A549 (cell line): ENCODE data around the gene PLCB4. TPM values are rescaled to one million over a fixed set of nuclear protein-coding genes. Genes with fewer than 3 reads are reported as not detected.

ENCODE experiments used
- ATAC-seq, 2 experiments: fragments of 200-7000 bp in 1 of 2; fragments of >200 bp in 1 of 2; cut with Nextera tagmentation in 1 of 2; cut with Tn5 transposase in 1 of 2; 3 replicates each; pipeline versions ENCODE4 v1.8.0 to v1.9.1; 2018 to 2020; ENCODE audit warnings: mild to moderate bottlenecking in 1 of 2, moderate library complexity in 1 of 2
- CTCF ChIA-PET: fragments of 300-600 bp; sonication (Branson Sonifier 250); formaldehyde crosslinking; extraction: SDS; loops from one replicate; lab custom pipeline; 2021; ENCODE audit warnings: antibody characterized with exemption, inconsistent platforms; lab: Yijun Ruan, JAX
- POLR2A ChIA-PET: fragments of 350-600 bp; formaldehyde crosslinking; extraction: SDS; loops from one replicate; lab custom pipeline; 2021; ENCODE audit warnings: antibody characterized with exemption, inconsistent platforms; lab: Yijun Ruan, JAX
- DNase-seq, 2 experiments: peaks; one replicate each; pipeline versions ENCODE4 v3.0.0 to v3.0.0-alpha.2; 2011 to 2016; ENCODE audit warnings: low read depth in 1 of 2, low spot score in 1 of 2
- FAIRE-seq: peaks from 2 replicates; lab custom pipeline; 2011; peaks lifted over from hg19 to GRCh38; lab: Jason Lieb, UNC
- H3K27ac ChIP-seq, 2 experiments: fragments of >200 bp; sonication (Bioruptor Twin); formaldehyde crosslinking; 3 replicates each; pipeline ENCODE4 v1.5.1; 2016 to 2017
- H3K4me1 ChIP-seq: fragments of >200 bp; sonication (Bioruptor Twin); formaldehyde crosslinking; 3 replicates; pipeline ENCODE4 v1.6.1; 2016
- H3K4me2 ChIP-seq: fragments of >200 bp; sonication (Bioruptor Twin); formaldehyde crosslinking; 3 replicates; pipeline ENCODE4 v1.6.1; 2016
- H3K4me3 ChIP-seq: fragments of >200 bp; sonication (Bioruptor Twin); formaldehyde crosslinking; 3 replicates; pipeline ENCODE4 v1.5.1; 2016
- H3K9me3 ChIP-seq: fragments of >200 bp; sonication (Bioruptor Twin); formaldehyde crosslinking; 3 replicates; pipeline ENCODE4 v1.6.1; 2016
- CHD2 ChIP-seq: fragments of 150-350 bp; IDR thresholded peaks from 2 replicates; pipeline ENCODE4 v1.6.1; 2014; ENCODE audit warnings: low read length; ENCODE audit not compliant: partially characterized antibody
- EHMT2 ChIP-seq: fragments of 200-600 bp; sonication (generic); IDR thresholded peaks from 2 replicates; pipeline ENCODE4 v1.6.1; 2016; ENCODE audit warnings: antibody characterized with exemption, low read depth, mild to moderate bottlenecking, moderate library complexity
- ESRRA ChIP-seq: fragments of 150-350 bp; IDR thresholded peaks from 2 replicates; pipeline ENCODE4 v1.6.1; 2014; ENCODE audit warnings: mild to moderate bottlenecking, low read length, borderline replicate concordance
- FOSB ChIP-seq: fragments of 250-450 bp; sonication (Bioruptor Pico); IDR thresholded peaks from 2 replicates; pipeline ENCODE4 v1.5.0; 2020; ENCODE audit warnings: mild to moderate bottlenecking, moderate library complexity
- FOSL2 ChIP-seq, 2 experiments: fragments of 450-650 bp in 1 of 2; fragments of >200 bp in 1 of 2; sonication (Bioruptor Twin) in 1 of 2; formaldehyde crosslinking; IDR thresholded peaks; 2 replicates each; pipeline versions ENCODE4 v1.5.0 to v1.6.1; 2016 to 2020; ENCODE audit warnings: mild to moderate bottlenecking in 1 of 2, moderate library complexity in 1 of 2
- HES2 ChIP-seq: fragments of >200 bp; sonication (Bioruptor Twin); formaldehyde crosslinking; IDR thresholded peaks from 2 replicates; pipeline ENCODE4 v1.6.1; 2016
- JUN ChIP-seq, 2 experiments: fragments of >200 bp; sonication (Bioruptor Twin); formaldehyde crosslinking; IDR thresholded peaks; 2 replicates in 1 of 2; 3 replicates in 1 of 2; pipeline ENCODE4 v1.6.1; 2016 to 2017
- MAFK ChIP-seq: fragments of 450-650 bp; IDR thresholded peaks from 2 replicates; pipeline ENCODE4 v1.6.1; 2014; ENCODE audit not compliant: partially characterized antibody
- MAZ ChIP-seq: fragments of 150-350 bp; IDR thresholded peaks from 2 replicates; pipeline ENCODE4 v1.6.1; 2014; ENCODE audit warnings: antibody characterized with exemption, low read depth, low read length, borderline replicate concordance
- MYC ChIP-seq: IDR thresholded peaks from 2 replicates; pipeline ENCODE4 v1.6.1; 2012; ENCODE audit warnings: mild to moderate bottlenecking, inconsistent platforms, low read length, improper control_type of control experiment, borderline replicate concordance
- PHF8 ChIP-seq: fragments of 200-600 bp; sonication (generic); IDR thresholded peaks from 2 replicates; pipeline ENCODE4 v1.6.1; 2016; ENCODE audit warnings: low read depth, mild to moderate bottlenecking, antibody characterized with exemption, moderate library complexity, borderline replicate concordance
- REST ChIP-seq: fragments of 200-600 bp; sonication (generic); IDR thresholded peaks from 2 replicates; pipeline ENCODE4 v1.6.1; 2016; ENCODE audit warnings: antibody characterized with exemption, mild to moderate bottlenecking, moderate library complexity
- RFX5 ChIP-seq: fragments of 450-650 bp; IDR thresholded peaks from 2 replicates; pipeline ENCODE4 v1.7.1; 2014; ENCODE audit warnings: antibody characterized with exemption, mild to moderate bottlenecking, moderate library complexity
- RNF2 ChIP-seq: fragments of 200-600 bp; sonication (generic); IDR thresholded peaks from 2 replicates; pipeline ENCODE4 v1.6.1; 2016; ENCODE audit warnings: low read depth, mild to moderate bottlenecking, antibody characterized with exemption, moderate library complexity, borderline replicate concordance
- TFCP2L1 ChIP-seq: fragments of 250-450 bp; sonication (Bioruptor Pico); IDR thresholded peaks from 2 replicates; pipeline ENCODE4 v1.5.0; 2021; ENCODE audit warnings: mild to moderate bottlenecking
- ZC3H11A ChIP-seq: fragments of 450-650 bp; IDR thresholded peaks from 2 replicates; pipeline ENCODE4 v1.6.1; 2014; ENCODE audit warnings: antibody characterized with exemption, mild to moderate bottlenecking
- ZFP36 ChIP-seq: fragments of 450-650 bp; IDR thresholded peaks from 2 replicates; pipeline ENCODE4 v1.6.1; 2014; ENCODE audit warnings: borderline replicate concordance; ENCODE audit not compliant: partially characterized antibody
- WGBS: methylation state at CpG from one replicate; pipeline ENCODE4 v1.1.6; 2017; ENCODE audit errors: missing lambda C conversion rate; 5-methylcytosine and 5-hydroxymethylcytosine counted together
- polyA plus RNA-seq, 4 experiments: library from polyadenylated mRNA; depleted of rRNA in 3 of 4; stranded (reverse); fragments of >200 nt; fragmentation: RNase III in 1 of 4; extraction: RNeasy Plus Mini Kit Qiagen cat#74134 plus additional on column Dnase treatment in 1 of 4; gene quantifications; 2 replicates in 3 of 4; 3 replicates in 1 of 4; pipeline ENCODE4 v1.2.3, GENCODE V29; 2011 to 2017
- TF ChIP-seq, protein P1 (sequence below): IDR thresholded peaks from 2 replicates; pipeline ENCODE4 v1.6.1; 2012
- TF ChIP-seq, protein P2 (sequence below): fragments of >200 bp; sonication (Bioruptor Twin); formaldehyde crosslinking; IDR thresholded peaks from 3 replicates; pipeline ENCODE4 v1.5.1; 2016
- TF ChIP-seq, protein P3 (sequence below): fragments of 250-450 bp; sonication (Bioruptor Pico); IDR thresholded peaks from 2 replicates; pipeline ENCODE4 v1.5.0; 2020; ENCODE audit warnings: low read depth, mild to moderate bottlenecking, moderate library complexity

The PLCB4 gene
- polyA plus RNA-seq, 2 of the 4 experiments (the other 2 are of a cell fraction) = 17.1 to 32.1 TPM

GRCh38 chr20:9179193-9179802, 110.4 kb downstream of the PLCB4 start:
- FAIRE-seq = peak; percentile 92
- no peaks in the 10 kb centered on the region for H3K9me3 ChIP-seq
- ChIA-PET CTCF (interaction anchor here (0.7 kb wide), 1 partner anchor 180 kb away, joined by 4 read pairs; no protein-coding TSS in a partner anchor), POLR2A (no interaction called here)
- peaks cover 36% of the 10 kb centered on the region for H3K4me1 ChIP-seq
- no peak for TF ChIP-seq FOSB (CRISPR knock-in tag)
- TF ChIP-seq RNF2 = no peak
- TF ChIP-seq, protein P1, sequence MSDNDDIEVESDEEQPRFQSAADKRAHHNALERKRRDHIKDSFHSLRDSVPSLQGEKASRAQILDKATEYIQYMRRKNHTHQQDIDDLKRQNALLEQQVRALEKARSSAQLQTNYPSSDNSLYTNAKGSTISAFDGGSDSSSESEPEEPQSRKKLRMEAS = peak; percentile 69
- 0 out of 2 replicates have a peak, but pooled peaks have one; percentile 32 for TF ChIP-seq EHMT2
- no peak for TF ChIP-seq MAZ
- TF ChIP-seq FOSL2 (IDR thresholded peaks at IDR 0.05) = no peak
- peak; percentile 71 for TF ChIP-seq FOSL2 (CRISPR knock-in tag; IDR thresholded peaks at IDR 0.05)
- peak in 1 of 2 experiments; percentile 41 for DNase-seq
- no peak overlapping the region for H3K4me3 ChIP-seq
- 24% methylated on average over 1 of the region's 1 CpG for WGBS
- ATAC-seq = peak; percentile 59 to 76; a peak in 4 of 6 replicates
- peak overlapping the region; percentile 30 to 64 for H3K27ac ChIP-seq
- peak overlapping the region; percentile 46 for H3K4me2 ChIP-seq

- no peak overlapping the region for H3K4me3 ChIP-seq
- ATAC-seq = no peak
- POLR2A ChIA-PET = no interaction called here
- TF ChIP-seq PHF8 (no peak), ESRRA (no peak), MAZ (no peak), ZFP36 (no peak), TFCP2L1 (no peak), CHD2 (no peak), RFX5 (no peak), REST (no peak), EHMT2 (no peak), ZC3H11A (no peak), HES2 (no peak), MYC (no peak), JUN (IDR thresholded peaks at IDR 0.05) (no peak), MAFK (no peak)
- TF ChIP-seq, protein P1 = no peak
- TF ChIP-seq, protein P2, sequence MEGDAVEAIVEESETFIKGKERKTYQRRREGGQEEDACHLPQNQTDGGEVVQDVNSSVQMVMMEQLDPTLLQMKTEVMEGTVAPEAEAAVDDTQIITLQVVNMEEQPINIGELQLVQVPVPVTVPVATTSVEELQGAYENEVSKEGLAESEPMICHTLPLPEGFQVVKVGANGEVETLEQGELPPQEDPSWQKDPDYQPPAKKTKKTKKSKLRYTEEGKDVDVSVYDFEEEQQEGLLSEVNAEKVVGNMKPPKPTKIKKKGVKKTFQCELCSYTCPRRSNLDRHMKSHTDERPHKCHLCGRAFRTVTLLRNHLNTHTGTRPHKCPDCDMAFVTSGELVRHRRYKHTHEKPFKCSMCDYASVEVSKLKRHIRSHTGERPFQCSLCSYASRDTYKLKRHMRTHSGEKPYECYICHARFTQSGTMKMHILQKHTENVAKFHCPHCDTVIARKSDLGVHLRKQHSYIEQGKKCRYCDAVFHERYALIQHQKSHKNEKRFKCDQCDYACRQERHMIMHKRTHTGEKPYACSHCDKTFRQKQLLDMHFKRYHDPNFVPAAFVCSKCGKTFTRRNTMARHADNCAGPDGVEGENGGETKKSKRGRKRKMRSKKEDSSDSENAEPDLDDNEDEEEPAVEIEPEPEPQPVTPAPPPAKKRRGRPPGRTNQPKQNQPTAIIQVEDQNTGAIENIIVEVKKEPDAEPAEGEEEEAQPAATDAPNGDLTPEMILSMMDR = no peak
- TF ChIP-seq, protein P3, sequence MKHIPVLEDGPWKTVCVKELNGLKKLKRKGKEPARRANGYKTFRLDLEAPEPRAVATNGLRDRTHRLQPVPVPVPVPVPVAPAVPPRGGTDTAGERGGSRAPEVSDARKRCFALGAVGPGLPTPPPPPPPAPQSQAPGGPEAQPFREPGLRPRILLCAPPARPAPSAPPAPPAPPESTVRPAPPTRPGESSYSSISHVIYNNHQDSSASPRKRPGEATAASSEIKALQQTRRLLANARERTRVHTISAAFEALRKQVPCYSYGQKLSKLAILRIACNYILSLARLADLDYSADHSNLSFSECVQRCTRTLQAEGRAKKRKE = no peak
- TF ChIP-seq, all 56 proteins: peak for 0
- H3K4me1 ChIP-seq = peaks cover 38% of the 10 kb centered on the region
- CTCF ChIA-PET = interaction anchor here (0.7 kb wide), 1 partner anchor 180 kb away, joined by 4 read pairs; no protein-coding TSS in a partner anchor
- no peaks in the 10 kb centered on the region for H3K9me3 ChIP-seq
- FAIRE-seq (no peak), DNase-seq (no peak)
- peak overlapping the region; percentile 30 to 64 for H3K27ac ChIP-seq
- H3K4me2 ChIP-seq = peak overlapping the region; percentile 46
Observed at GRCh38 chr20:9179867-9180266, 111.0 kb downstream of the PLCB4 start.
